IMR-90 (cell line): ENCODE data around the gene NR1D2. TPM values are rescaled to one million over a fixed set of nuclear protein-coding genes. Genes with fewer than 3 reads are reported as not detected.

Source experiments
- ATAC-seq: fragments of 200-7000 bp; cut with Tn5 transposase; 2 replicates; pipeline ENCODE4 v1.9.1; 2020; ENCODE audit warnings: low read depth, mild to moderate bottlenecking, moderate library complexity
- BruUV-seq: library from RNA; stranded (reverse); fragments of 400-500 nt; replicated peaks from 2 replicates; lab custom pipeline; 2021; lab: Mats Ljungman, UMichigan
- CTCF ChIA-PET: fragments of 300-600 bp; formaldehyde crosslinking; extraction: SDS; loops from one replicate; lab custom pipeline; 2021; ENCODE audit warnings: antibody characterized with exemption; lab: Yijun Ruan, JAX
- POLR2A ChIA-PET: fragments of 300-600 bp; sonication (Branson Sonifier 250); formaldehyde crosslinking; loops from one replicate; lab custom pipeline; 2022; ENCODE audit warnings: antibody characterized with exemption; ENCODE audit not compliant: unreplicated experiment; lab: Charles Lee
- DNase-seq: peaks from one replicate; pipeline ENCODE4 v3.0.0; 2013
- H2AFZ ChIP-seq: replicated peaks from 2 replicates; pipeline ENCODE3; 2013; ENCODE audit warnings: low read length, mild to moderate bottlenecking; ENCODE audit not compliant: poor library complexity
- H2AK5ac ChIP-seq: 2 replicates; pipeline ENCODE4 v1.6.1; 2013; ENCODE audit warnings: low read depth, low read length, inconsistent platforms
- H2AK9ac ChIP-seq: replicated peaks from 2 replicates; pipeline ENCODE3; 2013; ENCODE audit warnings: mild to moderate bottlenecking, low read depth, low read length, moderate library complexity; ENCODE audit not compliant: poor library complexity
- H2BK120ac ChIP-seq: 2 replicates; pipeline ENCODE4 v1.6.1; 2013; ENCODE audit warnings: low read depth, low read length, inconsistent platforms
- H2BK15ac ChIP-seq: 3 replicates; pipeline ENCODE4 v1.6.1; 2013; ENCODE audit warnings: low read depth, low read length, inconsistent platforms
- H2BK20ac ChIP-seq: 2 replicates; pipeline ENCODE4 v1.6.1; 2013; ENCODE audit warnings: low read depth, mild to moderate bottlenecking, inconsistent platforms, low read length, moderate library complexity
- H2BK5ac ChIP-seq: 2 replicates; pipeline ENCODE4 v1.6.1; 2013; ENCODE audit warnings: mild to moderate bottlenecking, low read depth, low read length, inconsistent platforms; ENCODE audit not compliant: poor library complexity, severe bottlenecking
- H3K14ac ChIP-seq: replicated peaks from 2 replicates; pipeline ENCODE4 v1.6.1; 2013; ENCODE audit warnings: low read depth, low read length, inconsistent platforms
- H3K18ac ChIP-seq: 2 replicates; pipeline ENCODE4 v1.6.1; 2013; ENCODE audit warnings: low read depth, low read length, control low read depth
- H3K23ac ChIP-seq: 2 replicates; pipeline ENCODE4 v1.6.1; 2013; ENCODE audit warnings: low read depth, low read length, inconsistent platforms
- H3K27ac ChIP-seq: 2 replicates; pipeline ENCODE4 v1.5.1; 2013; ENCODE audit warnings: mild to moderate bottlenecking, control low read depth, low read length; ENCODE audit not compliant: insufficient read depth
- H3K27me3 ChIP-seq: 2 replicates; pipeline ENCODE4 v1.6.1; 2013; ENCODE audit warnings: low read length; ENCODE audit not compliant: control insufficient read depth, insufficient read depth
- H3K36me3 ChIP-seq: 2 replicates; pipeline ENCODE4 v1.6.1; 2013; ENCODE audit warnings: low read length, mixed read lengths; ENCODE audit not compliant: control insufficient read depth, insufficient read depth
- H3K4ac ChIP-seq: 2 replicates; pipeline ENCODE4 v1.6.1; 2013; ENCODE audit warnings: low read depth, low read length, inconsistent platforms
- H3K4me1 ChIP-seq: 2 replicates; pipeline ENCODE4 v1.6.1; 2013; ENCODE audit warnings: low read length, mixed read lengths; ENCODE audit not compliant: control insufficient read depth, insufficient read depth
- H3K4me2 ChIP-seq: 2 replicates; pipeline ENCODE4 v1.6.1; 2013; ENCODE audit warnings: low read depth, mild to moderate bottlenecking, control low read depth, low read length, moderate library complexity
- H3K4me3 ChIP-seq: 2 replicates; pipeline ENCODE4 v1.5.1; 2013; ENCODE audit warnings: low read depth, mild to moderate bottlenecking, control low read depth, low read length, moderate library complexity; ENCODE audit not compliant: insufficient read depth
- H3K56ac ChIP-seq: 2 replicates; pipeline ENCODE4 v1.6.1; 2013; ENCODE audit warnings: low read length, inconsistent platforms; ENCODE audit not compliant: insufficient read depth; ENCODE audit errors: extremely low read depth
- H3K79me1 ChIP-seq, 2 experiments: 2 replicates each; pipeline ENCODE4 v1.6.1; 2013; ENCODE audit warnings: low read length in 2 of 2, inconsistent platforms in 1 of 2, low read depth in 1 of 2
- H3K9ac ChIP-seq: 2 replicates; pipeline ENCODE4 v1.6.1; 2013; ENCODE audit warnings: low read depth, low read length, control low read depth
- H3K9me1 ChIP-seq: 2 replicates; pipeline ENCODE4 v1.6.1; 2013; ENCODE audit warnings: low read length, inconsistent platforms; ENCODE audit not compliant: insufficient read depth
- H3K9me3 ChIP-seq: 2 replicates; pipeline ENCODE4 v1.6.1; 2013; ENCODE audit warnings: low read length; ENCODE audit not compliant: control insufficient read depth, insufficient read depth
- H4K20me1 ChIP-seq: 2 replicates; pipeline ENCODE4 v1.6.1; 2013; ENCODE audit warnings: low read length, inconsistent platforms; ENCODE audit not compliant: insufficient read depth
- H4K5ac ChIP-seq: 2 replicates; pipeline ENCODE4 v1.6.1; 2013; ENCODE audit warnings: mild to moderate bottlenecking, low read depth, low read length, control low read depth
- H4K8ac ChIP-seq, 2 experiments: 2 replicates each; pipeline ENCODE4 v1.6.1; 2013; ENCODE audit warnings: low read depth in 2 of 2, low read length in 2 of 2, control low read depth in 1 of 2, inconsistent platforms in 1 of 2
- H4K91ac ChIP-seq: 2 replicates; pipeline ENCODE4 v1.6.1; 2013; ENCODE audit warnings: low read depth, low read length, inconsistent platforms; ENCODE audit not compliant: insufficient read depth
- BHLHE40 ChIP-seq: fragments of 150-350 bp; IDR thresholded peaks from 2 replicates; pipeline ENCODE4 v1.6.1; 2016; ENCODE audit warnings: mild to moderate bottlenecking, low read depth, low read length
- CHD1 ChIP-seq: IDR thresholded peaks from 2 replicates; pipeline ENCODE4 v1.6.1; 2012; ENCODE audit warnings: low read depth, low read length, improper control_type of control experiment
- MAFK ChIP-seq: IDR thresholded peaks from 2 replicates; pipeline ENCODE4 v1.6.1; 2012; ENCODE audit warnings: low read depth, low read length, improper control_type of control experiment
- MXI1 ChIP-seq: IDR thresholded peaks from 2 replicates; pipeline ENCODE4 v1.6.1; 2012; ENCODE audit warnings: low read depth, mild to moderate bottlenecking, low read length, moderate library complexity, borderline replicate concordance
- NFE2L2 ChIP-seq: fragments of 150-350 bp; IDR thresholded peaks from 2 replicates; pipeline ENCODE4 v1.6.1; 2016; ENCODE audit warnings: low read depth, mild to moderate bottlenecking, low read length
- RCOR1 ChIP-seq: IDR thresholded peaks from 2 replicates; pipeline ENCODE4 v1.6.1; 2012; ENCODE audit warnings: mild to moderate bottlenecking, low read length, improper control_type of control experiment; ENCODE audit not compliant: insufficient replicate concordance
- RFX5 ChIP-seq: IDR thresholded peaks from 2 replicates; pipeline ENCODE4 v1.8.0; 2012; ENCODE audit warnings: low read depth, mild to moderate bottlenecking, low read length, moderate library complexity
- SMC3 ChIP-seq: fragments of 150-350 bp; IDR thresholded peaks from 2 replicates; pipeline ENCODE4 v1.6.1; 2016; ENCODE audit warnings: low read depth, mild to moderate bottlenecking, antibody characterized with exemption, low read length, moderate library complexity
- USF2 ChIP-seq: fragments of 150-350 bp; IDR thresholded peaks from 2 replicates; pipeline ENCODE4 v1.6.1; 2017; ENCODE audit warnings: mild to moderate bottlenecking, antibody characterized with exemption, low read length, low read depth
- WGBS, 2 experiments: methylation state at CpG; one replicate each; pipeline versions ENCODE4 v1.1.5 to v1.1.7; 2013; ENCODE audit warnings: missing lambda C conversion rate in 2 of 2; ENCODE audit not compliant: insufficient read length in 1 of 2; ENCODE audit errors: extremely low coverage in 2 of 2; 5-methylcytosine and 5-hydroxymethylcytosine counted together
- dilution Hi-C: fragments of 300-500 bp; cut with HindIII; formaldehyde crosslinking; loops from one replicate; pipeline ENCODE4 v1.14.3; 2018; ENCODE audit warnings: low sequenced_read_pairs; ENCODE audit not compliant: unreplicated experiment
- in situ Hi-C: fragments of 300-500 bp; cut with MboI; formaldehyde crosslinking; loops from 3 replicates; pipeline ENCODE4 v1.14.3; 2019; ENCODE audit warnings: low sequenced_read_pairs, inconsistent platforms, mixed read lengths
- intact Hi-C: fragments of 100-400 bp; cut with micrococcal nuclease; formaldehyde crosslinking; loops from 2 replicates; pipeline ENCODE4 v1.10.0; 2022
- polyA plus RNA-seq, 3 experiments: library from polyadenylated mRNA; depleted of rRNA; stranded (reverse); fragments of >200 nt; gene quantifications; 2 replicates each; pipeline ENCODE4 v1.2.3, GENCODE V29; 2012; ENCODE audit warnings: low replicate concordance in 1 of 3
- total RNA-seq: library from RNA; depleted of rRNA; stranded (reverse); fragments of >200 nt; gene quantifications from 2 replicates; pipeline ENCODE4 v1.2.3, GENCODE V29; 2012
- TF ChIP-seq, protein P1 (sequence below): fragments of 150-350 bp; IDR thresholded peaks from 2 replicates; pipeline ENCODE4 v1.6.1; 2016; ENCODE audit warnings: low read depth, mild to moderate bottlenecking, low read length, moderate library complexity, borderline replicate concordance

The NR1D2 gene
- total and polyA plus RNA-seq, 2 of the 4 experiments (the other 2 are of a cell fraction): 8.1 to 41.0 TPM

DNA sequence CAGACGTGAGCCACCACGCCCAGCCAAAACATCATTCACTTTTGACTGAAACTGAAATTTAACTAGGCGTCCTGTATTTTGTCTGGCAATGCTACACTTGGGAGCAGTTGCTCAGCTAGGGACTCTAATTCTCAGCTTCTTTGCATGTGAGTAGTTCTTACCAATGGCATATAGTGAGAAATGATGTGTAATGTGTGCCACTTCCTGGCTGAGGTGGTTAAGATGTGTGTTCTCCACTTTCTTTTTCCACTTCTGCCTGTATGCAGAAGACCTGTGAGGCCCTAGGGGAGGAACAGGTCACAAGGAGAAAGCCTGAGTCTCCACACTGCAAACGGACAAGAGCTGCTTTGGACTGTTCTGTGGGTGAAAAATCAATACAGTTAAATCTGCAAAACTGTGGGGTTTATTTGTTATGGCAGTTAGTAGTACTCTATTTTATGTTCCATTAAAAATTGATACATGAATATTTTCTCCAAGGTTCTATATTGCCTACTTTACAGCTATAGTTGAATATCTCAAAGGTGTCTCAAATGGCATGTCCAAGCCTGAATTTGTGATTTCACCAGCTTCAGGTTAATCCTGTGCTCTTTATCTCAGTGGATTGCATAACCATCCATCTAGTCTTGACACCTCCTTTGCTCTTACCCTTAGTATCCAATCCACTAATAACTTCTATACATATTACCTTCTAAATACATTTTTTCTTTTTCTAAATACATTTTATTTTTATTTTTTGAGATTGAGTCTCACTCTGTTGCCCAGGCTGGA is 59.3 kb downstream of the NR1D2 start:
- DNase-seq (no peak), ATAC-seq (no peak)
- Histone ChIP-seq H3K18ac (no peak overlapping the region), H3K23ac (no peak overlapping the region), H2AK9ac (no peak overlapping the region), H4K20me1 (no peaks in the 10 kb centered on the region), H3K9ac (no peak overlapping the region), H3K27ac (no peak overlapping the region), H3K56ac (no peak overlapping the region), H4K8ac (no peak overlapping the region), H3K9me3 (no peaks in the 10 kb centered on the region), H3K4me3 (no peak overlapping the region), H3K36me3 (no peaks in the 10 kb centered on the region), H3K14ac (no peak overlapping the region), H2BK5ac (no peak overlapping the region), H2AFZ (no peak overlapping the region), H3K4me1 (no peaks in the 10 kb centered on the region), H2BK20ac (no peak overlapping the region), H4K5ac (no peak overlapping the region), H3K4ac (no peak overlapping the region), H3K27me3 (no peaks in the 10 kb centered on the region; the same call in none of the 2 replicates), H2BK120ac (no peak overlapping the region), H2AK5ac (no peak overlapping the region), H2BK15ac (no peak overlapping the region), H3K79me1 (no peaks in the 10 kb centered on the region), H4K91ac (no peak overlapping the region), H3K9me1 (no peaks in the 10 kb centered on the region), H3K4me2 (no peak overlapping the region)
- ChIA-PET POLR2A (no interaction called here), CTCF (no interaction called here)
- intact Hi-C loops (no loop called here), dilution Hi-C loops (no loop called here), in situ Hi-C loops (loop anchor here (10.0 kb wide), 1 partner anchor 680 kb away; no protein-coding TSS in a partner anchor)
- BruUV-seq: no TSS peak
- no CpG with 5 or more reads among the region's 4 CpGs for WGBS, 2 experiments
- TF ChIP-seq BHLHE40 (no peak), RCOR1 (no peak), USF2 (no peak), RFX5 (no peak), NFE2L2 (no peak), MAFK (no peak), CHD1 (no peak), SMC3 (no peak), MXI1 (no peak)
- TF ChIP-seq, protein P1, sequence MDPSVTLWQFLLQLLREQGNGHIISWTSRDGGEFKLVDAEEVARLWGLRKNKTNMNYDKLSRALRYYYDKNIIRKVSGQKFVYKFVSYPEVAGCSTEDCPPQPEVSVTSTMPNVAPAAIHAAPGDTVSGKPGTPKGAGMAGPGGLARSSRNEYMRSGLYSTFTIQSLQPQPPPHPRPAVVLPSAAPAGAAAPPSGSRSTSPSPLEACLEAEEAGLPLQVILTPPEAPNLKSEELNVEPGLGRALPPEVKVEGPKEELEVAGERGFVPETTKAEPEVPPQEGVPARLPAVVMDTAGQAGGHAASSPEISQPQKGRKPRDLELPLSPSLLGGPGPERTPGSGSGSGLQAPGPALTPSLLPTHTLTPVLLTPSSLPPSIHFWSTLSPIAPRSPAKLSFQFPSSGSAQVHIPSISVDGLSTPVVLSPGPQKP: no peak
